Measurements from ENCODE around the gene FYN. TPM values are rescaled to one million over a fixed set of nuclear protein-coding genes. Genes with fewer than 3 reads are reported as not detected.

Gene FYN
- total and polyA plus RNA-seq, 2 of the 4 experiments (the other 2 are of a cell fraction), result 30.8 to 36.4 TPM

GRCh38 chr6:111648100-111648499, 225.2 kb downstream of the FYN start:
- no peak overlapping the region; the same call in 2 of the 3 replicates for H2BK15ac ChIP-seq (ENCODE audit: low read depth, low read length)
- H3K79me1 ChIP-seq (ENCODE audit: low read depth in 1 of 2, low read length in 2 of 2), result no peaks in the 10 kb centered on the region
- ChIA-PET POLR2A (ENCODE audit: unreplicated experiment) (no interaction called here), CTCF (no interaction called here)
- H3K9ac ChIP-seq (ENCODE audit: low read depth, low read length), result no peak overlapping the region
- no peaks in the 10 kb centered on the region for H3K27me3 ChIP-seq (ENCODE audit: control insufficient read depth, insufficient read depth, low read length)
- intact Hi-C loops (cut with micrococcal nuclease), result no loop called here
- dilution Hi-C loops (cut with HindIII; ENCODE audit: low sequenced_read_pairs, unreplicated experiment), result no loop called here
- no peaks in the 10 kb centered on the region; the same call in 1 of the 2 replicates for H3K4me1 ChIP-seq (ENCODE audit: control insufficient read depth, insufficient read depth, low read length)
- H3K9me3 ChIP-seq (ENCODE audit: control insufficient read depth, insufficient read depth, low read length), result no peaks in the 10 kb centered on the region
- no peak overlapping the region for H3K4me3 ChIP-seq (ENCODE audit: insufficient read depth, low read depth, low read length)
- no peak overlapping the region for H3K27ac ChIP-seq (ENCODE audit: insufficient read depth, low read length)
- no peak overlapping the region for H4K8ac ChIP-seq (ENCODE audit: low read depth in 2 of 2, low read length in 2 of 2)
- no peak overlapping the region for H4K91ac ChIP-seq (ENCODE audit: insufficient read depth, low read depth, low read length)
- no peak overlapping the region for H2BK5ac ChIP-seq (ENCODE audit: low read depth, low read length, poor library complexity, severe bottlenecking)
- no peaks in the 10 kb centered on the region for H3K36me3 ChIP-seq (ENCODE audit: control insufficient read depth, insufficient read depth, low read length)
- H3K4me2 ChIP-seq (ENCODE audit: low read depth, low read length), result no peak overlapping the region
- WGBS, 2 experiments (ENCODE audit: extremely low coverage in 2 of 2, insufficient read length in 1 of 2), result 93% methylated on average over 2 of the region's 5 CpGs; no CpG with 5 or more reads in 1 of the 2 experiments
- no peak overlapping the region for H3K14ac ChIP-seq (replicated peaks; ENCODE audit: low read depth, low read length)
- H3K56ac ChIP-seq (ENCODE audit: extremely low read depth, insufficient read depth, low read length), result no peak overlapping the region
- H4K5ac ChIP-seq (ENCODE audit: low read depth, low read length), result no peak overlapping the region
- H2AFZ ChIP-seq (replicated peaks; ENCODE audit: low read length, poor library complexity), result no peak overlapping the region
- H3K4ac ChIP-seq (ENCODE audit: low read depth, low read length), result no peak overlapping the region
- no peak for TF ChIP-seq FOS (IDR thresholded peaks at IDR 0.05; ENCODE audit: low read depth, low read length)
- no peak for TF ChIP-seq CTCF (conservative IDR thresholded peaks at IDR 0.05; ENCODE audit: low read depth, low read length)
- TF ChIP-seq MAFK (IDR thresholded peaks at IDR 0.05; ENCODE audit: low read depth, low read length), result no peak
- TF ChIP-seq SMC3 (IDR thresholded peaks at IDR 0.05; ENCODE audit: low read depth, low read length), result no peak
- ATAC-seq (ENCODE audit: low read depth) (no peak), DNase-seq (no peak)
- no peak overlapping the region for H2AK5ac ChIP-seq (ENCODE audit: low read depth, low read length)
- no peaks in the 10 kb centered on the region for H3K9me1 ChIP-seq (ENCODE audit: insufficient read depth, low read length)
- H3K18ac ChIP-seq (ENCODE audit: low read depth, low read length), result no peak overlapping the region
- no peaks in the 10 kb centered on the region for H4K20me1 ChIP-seq (ENCODE audit: insufficient read depth, low read length)
- no TSS peak for BruUV-seq (replicated peaks)
- in situ Hi-C loops (cut with MboI; ENCODE audit: low sequenced_read_pairs), result no loop called here
- no peak overlapping the region for H2AK9ac ChIP-seq (replicated peaks; ENCODE audit: low read depth, low read length, poor library complexity)
- 0 out of 2 replicates have a peak overlapping the region, but pooled peaks have one; percentile 11 for H3K23ac ChIP-seq (ENCODE audit: low read depth, low read length)
- no peak overlapping the region for H2BK120ac ChIP-seq (ENCODE audit: low read depth, low read length)
- H2BK20ac ChIP-seq (ENCODE audit: low read depth, low read length), result no peak overlapping the region

Measured in IMR-90 (cell line).